Liver (tissue), 9 donors: ENCODE measurements around the gene SNAI3. TPM values are rescaled to one million over a fixed set of nuclear protein-coding genes. Genes with fewer than 3 reads are reported as not detected.
A peak's percentile ranks its signal among the peaks of the same experiment; 100 is the strongest.

Source experiments
- DNase-seq: peaks from one replicate; pipeline ENCODE4 v3.0.0-alpha.2; 2017; ENCODE audit warnings: low spot score
- H3K27ac ChIP-seq, 2 donors: one replicate each; pipeline ENCODE4 v1.7.0; 2013; ENCODE audit warnings: inconsistent platforms in 2 of 2, low read length in 2 of 2, control low read depth in 1 of 2, low read depth in 1 of 2, mild to moderate bottlenecking in 1 of 2
- H3K27me3 ChIP-seq, 4 donors: one replicate each; pipeline versions ENCODE4 v1.6.1 to v1.7.0; 2013; ENCODE audit warnings: low read length in 3 of 4, inconsistent platforms in 1 of 4, mild to moderate bottlenecking in 1 of 4, moderate library complexity in 1 of 4; ENCODE audit not compliant: control insufficient read depth in 4 of 4, insufficient read depth in 4 of 4
- H3K36me3 ChIP-seq, 4 donors: one replicate each; pipeline versions ENCODE4 v1.6.1 to v1.7.0; 2013; ENCODE audit warnings: low read length in 3 of 4, mild to moderate bottlenecking in 3 of 4, low read depth in 1 of 4, moderate library complexity in 1 of 4; ENCODE audit not compliant: control insufficient read depth in 4 of 4, insufficient read depth in 3 of 4
- H3K4me1 ChIP-seq, 4 donors: one replicate each; pipeline versions ENCODE4 v1.6.1 to v1.7.0; 2013; ENCODE audit warnings: low read length in 3 of 4, mild to moderate bottlenecking in 3 of 4, moderate library complexity in 1 of 4; ENCODE audit not compliant: control insufficient read depth in 4 of 4, insufficient read depth in 4 of 4
- H3K4me3 ChIP-seq, 3 donors: one replicate each; pipeline versions ENCODE4 v1.6.1 to v1.7.0; 2013; ENCODE audit warnings: low read length in 3 of 3, control low read depth in 1 of 3, low read depth in 1 of 3, mild to moderate bottlenecking in 1 of 3
- H3K9ac ChIP-seq, 2 donors: one replicate each; pipeline ENCODE4 v1.7.0; 2013; ENCODE audit warnings: low read length in 2 of 2, mild to moderate bottlenecking in 2 of 2, moderate library complexity in 2 of 2, control low read depth in 1 of 2, low read depth in 1 of 2
- H3K9me3 ChIP-seq, 4 donors: one replicate each; pipeline versions ENCODE4 v1.6.1 to v1.7.0; 2013; ENCODE audit warnings: low read length in 3 of 4; ENCODE audit not compliant: control insufficient read depth in 4 of 4
- CTCF ChIP-seq: fragments of 150-350 bp; IDR thresholded peaks from 2 replicates; pipeline ENCODE4 v1.5.1; 2017; ENCODE audit warnings: improper control_type of control experiment, low read depth, low read length; ENCODE audit not compliant: missing input control
- EGR1 ChIP-seq, 2 donors: IDR thresholded peaks; 2 replicates each; pipeline ENCODE4 v1.6.1; 2016 to 2018; ENCODE audit warnings: antibody characterized with exemption in 2 of 2, low read depth in 2 of 2
- FOXA2 ChIP-seq: IDR thresholded peaks from 2 replicates; pipeline ENCODE4 v1.6.1; 2016; ENCODE audit warnings: antibody characterized with exemption
- GABPA ChIP-seq, 2 donors: IDR thresholded peaks in 1 of 2; conservative IDR thresholded peaks in 1 of 2; 2 replicates each; pipeline ENCODE4 v1.6.1; 2016; ENCODE audit warnings: antibody characterized with exemption in 2 of 2, mild to moderate bottlenecking in 1 of 2, moderate library complexity in 1 of 2
- NR2F2 ChIP-seq: IDR thresholded peaks from 2 replicates; pipeline ENCODE4 v1.6.1; 2016; ENCODE audit warnings: antibody characterized with exemption
- RAD21 ChIP-seq, 2 donors: IDR thresholded peaks; 2 replicates each; pipeline ENCODE4 v1.6.1; 2016; ENCODE audit warnings: antibody characterized with exemption in 2 of 2, mild to moderate bottlenecking in 2 of 2
- REST ChIP-seq: IDR thresholded peaks from 2 replicates; pipeline ENCODE4 v1.6.1; 2016; ENCODE audit warnings: antibody characterized with exemption, mild to moderate bottlenecking
- TAF1 ChIP-seq: conservative IDR thresholded peaks from 2 replicates; pipeline ENCODE4 v1.6.1; 2016; ENCODE audit warnings: antibody characterized with exemption, mild to moderate bottlenecking
- YY1 ChIP-seq: IDR thresholded peaks from 2 replicates; pipeline ENCODE4 v1.6.1; 2016; ENCODE audit warnings: antibody characterized with exemption, mild to moderate bottlenecking
- WGBS: extraction: QIAGEN DNeasy Blood & Tissue Kit; methylation state at CpG from one replicate; pipeline ENCODE4 v1.1.7; 2013; 5-methylcytosine and 5-hydroxymethylcytosine counted together
- polyA plus RNA-seq, 2 donors: library from polyadenylated mRNA; stranded (reverse) in 1 of 2; unstranded in 1 of 2; fragments of 200-250 nt in 1 of 2; fragments of >200 nt in 1 of 2; fragmentation: Nextera tagmentation in 1 of 2; extraction: Ambion mirVana in 1 of 2; gene quantifications; one replicate each; pipeline versions ENCODE4 v1.2.1 to v1.2.3, GENCODE V29; 2013 to 2015
- total RNA-seq, 2 donors: library from RNA; depleted of rRNA; stranded (reverse); fragments of >200 nt; gene quantifications; one replicate each; pipeline ENCODE4 v1.2.3, GENCODE V29; 2014
- donor health status: healthy.
- donor health status: healthy.
- donor health status: healthy.
- donor health status: healthy.
- donor health status: healthy.

Gene SNAI3
- total and polyA plus RNA-seq, 4 donors, result 0.05 to 0.48 (median 0.20) TPM

GRCh38 chr16:88706229-88706964 lies 20.1 kb upstream of the SNAI3 start, which contains the start of the genes CTU2 and RNF166:
Gene CTU2 (plus strand): TSS chr16:88706503. CDS start chr16:88706531, 28 bp downstream.
Gene RNF166 (minus strand): TSS chr16:88706408. CDS start chr16:88706325, 83 bp downstream.
- Histone ChIP-seq H3K36me3 (no peaks in the 10 kb centered on the region), H3K27me3 (no peaks in the 10 kb centered on the region), H3K9me3 (no peaks in the 10 kb centered on the region), H3K4me3 (peak within 1 kb of the TSS; percentile 77 to 90 (median 83)), H3K4me1 (peaks cover 6 to 37% (median 25%) of the 10 kb centered on the region in 4 donors), H3K9ac (peak within 1 kb of the TSS; percentile 83 to 95), H3K27ac (peak within 1 kb of the TSS; percentile 81 to 84)
- TF ChIP-seq CTCF (no peak), TAF1 (no peak), EGR1 (IDR thresholded peaks at IDR 0.05; ENCODE audit: low read depth in 2 of 2) (no peak), FOXA2 (no peak), REST (no peak), GABPA (IDR thresholded peaks at IDR 0.05 in 1 of 2, conservative IDR thresholded peaks at IDR 0.05 in 1 of 2) (peak in 1 of 2 donors; percentile 23), YY1 (no peak)
- DNase-seq, result peak; percentile 94
- under 1% methylated on average over 86 of the region's 86 CpGs for WGBS

GRCh38 chr16:88705801-88706228 lies 19.5 kb upstream of the SNAI3 start:
- H3K9me3 ChIP-seq, result no peaks in the 10 kb centered on the region
- peak overlapping the region; percentile 80 to 83 for H3K9ac ChIP-seq
- peaks cover 6 to 40% (median 25%) of the 10 kb centered on the region in 4 donors for H3K4me1 ChIP-seq
- H3K4me3 ChIP-seq, result peak overlapping the region; percentile 77 to 90 (median 83)
- TF ChIP-seq NR2F2 (no peak), RAD21 (IDR thresholded peaks at IDR 0.05) (no peak), CTCF (no peak)
- WGBS, result under 1% methylated on average over 57 of the region's 57 CpGs
- peak overlapping the region; percentile 81 to 84 for H3K27ac ChIP-seq
- no peak for DNase-seq
- no peaks in the 10 kb centered on the region for H3K27me3 ChIP-seq
- no peaks in the 10 kb centered on the region for H3K36me3 ChIP-seq
